ENCODE measurements around the gene SIGLEC11.
"Not testable (repeated sequence)": the region's sequence is repeated elsewhere in the genome, so short reads cannot be mapped to it uniquely, and the experiment has no call there.

- TF ChIP-seq, protein P1, sequence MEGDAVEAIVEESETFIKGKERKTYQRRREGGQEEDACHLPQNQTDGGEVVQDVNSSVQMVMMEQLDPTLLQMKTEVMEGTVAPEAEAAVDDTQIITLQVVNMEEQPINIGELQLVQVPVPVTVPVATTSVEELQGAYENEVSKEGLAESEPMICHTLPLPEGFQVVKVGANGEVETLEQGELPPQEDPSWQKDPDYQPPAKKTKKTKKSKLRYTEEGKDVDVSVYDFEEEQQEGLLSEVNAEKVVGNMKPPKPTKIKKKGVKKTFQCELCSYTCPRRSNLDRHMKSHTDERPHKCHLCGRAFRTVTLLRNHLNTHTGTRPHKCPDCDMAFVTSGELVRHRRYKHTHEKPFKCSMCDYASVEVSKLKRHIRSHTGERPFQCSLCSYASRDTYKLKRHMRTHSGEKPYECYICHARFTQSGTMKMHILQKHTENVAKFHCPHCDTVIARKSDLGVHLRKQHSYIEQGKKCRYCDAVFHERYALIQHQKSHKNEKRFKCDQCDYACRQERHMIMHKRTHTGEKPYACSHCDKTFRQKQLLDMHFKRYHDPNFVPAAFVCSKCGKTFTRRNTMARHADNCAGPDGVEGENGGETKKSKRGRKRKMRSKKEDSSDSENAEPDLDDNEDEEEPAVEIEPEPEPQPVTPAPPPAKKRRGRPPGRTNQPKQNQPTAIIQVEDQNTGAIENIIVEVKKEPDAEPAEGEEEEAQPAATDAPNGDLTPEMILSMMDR (conservative IDR thresholded peaks at IDR 0.05; ENCODE audit: low read depth in 2 of 2) = not testable (repeated sequence)
- TF ChIP-seq POLR2AphosphoS5 (IDR thresholded peaks at IDR 0.05; ENCODE audit: low read depth); REST (IDR thresholded peaks at IDR 0.05; ENCODE audit: unreplicated experiment); JUNB (IDR thresholded peaks at IDR 0.05; ENCODE audit: unreplicated experiment); NANOG (IDR thresholded peaks at IDR 0.05; ENCODE audit: borderline replicate concordance); EZH2 (IDR thresholded peaks at IDR 0.05; ENCODE audit: low read depth, unreplicated experiment): not testable (repeated sequence)
These were observed 36.1 kb downstream of the SIGLEC11 start for GRCh38 chr19:49924881-49925210.
